22Rv1 (cell line): ENCODE measurements around the gene SULF2.

Experiments
- H3K27ac ChIP-seq: fragments of 450-650 bp; 2 replicates; pipeline ENCODE4 v1.5.1; 2017
- CTCF ChIP-seq: fragments of 450-650 bp; IDR thresholded peaks from 2 replicates; pipeline ENCODE4 v1.5.1; 2017; ENCODE audit warnings: mild to moderate bottlenecking
- ZFX ChIP-seq: fragments of 450-650 bp; IDR thresholded peaks from 2 replicates; pipeline ENCODE4 v1.6.1; 2017; ENCODE audit warnings: antibody characterized with exemption, borderline replicate concordance

Gene SULF2

GRCh38 chr20:47711046-47711752, 74.1 kb downstream of the SULF2 start:
- no peak overlapping the region for H3K27ac ChIP-seq
- TF ChIP-seq ZFX (no peak), CTCF (no peak)

DNA sequence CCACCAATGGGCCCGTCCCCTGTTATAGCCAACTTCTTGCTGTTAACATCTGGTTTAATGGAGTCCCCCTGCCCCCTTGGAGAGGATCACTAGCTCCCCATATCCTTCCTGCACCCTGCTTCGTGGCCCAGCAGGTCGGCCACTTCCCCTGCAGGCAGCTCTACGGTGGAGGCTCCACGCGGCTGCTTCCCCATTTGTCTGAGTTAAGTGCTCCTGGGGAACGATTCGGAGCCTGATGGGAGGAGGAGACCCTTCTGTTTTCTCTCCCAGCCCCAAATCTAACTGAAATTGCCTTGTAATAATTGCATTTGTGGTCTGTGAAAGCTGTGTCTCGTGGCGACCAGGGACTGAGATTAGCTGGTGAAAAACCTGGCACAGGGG, 74.6 kb downstream of the SULF2 start:
- TF ChIP-seq CTCF (no peak), ZFX (no peak)
- H3K27ac ChIP-seq, result no peak overlapping the region

GRCh38 chr20:47708953-47709833, 76.1 kb downstream of the SULF2 start:
- TF ChIP-seq CTCF (no peak), ZFX (no peak)
- no peak overlapping the region for H3K27ac ChIP-seq

- H3K27ac ChIP-seq, result no peak overlapping the region
- TF ChIP-seq ZFX (no peak), CTCF (no peak)
These were observed 77.0 kb downstream of the SULF2 start for GRCh38 chr20:47708140-47708807.

- H3K27ac ChIP-seq, result no peak overlapping the region
- TF ChIP-seq ZFX (no peak), CTCF (no peak)
These were observed 78.9 kb downstream of the SULF2 start for GRCh38 chr20:47706345-47706744.

- no peak overlapping the region for H3K27ac ChIP-seq
- TF ChIP-seq CTCF (no peak), ZFX (no peak)
These were observed 79.8 kb downstream of the SULF2 start for GRCh38 chr20:47705497-47705856.
